HL-60 (cell line): ENCODE data around the gene ATF6.

ENCODE experiments used
- POLR2AphosphoS5 ChIP-seq: IDR thresholded peaks from 2 replicates; pipeline ENCODE4 v1.6.1; 2012; ENCODE audit warnings: low read depth
- TF ChIP-seq, protein P1 (sequence below): IDR thresholded peaks from one replicate; pipeline ENCODE4 v1.5.1; 2011; ENCODE audit warnings: low read length, control low read depth, inconsistent platforms; ENCODE audit not compliant: insufficient read depth

DNA sequence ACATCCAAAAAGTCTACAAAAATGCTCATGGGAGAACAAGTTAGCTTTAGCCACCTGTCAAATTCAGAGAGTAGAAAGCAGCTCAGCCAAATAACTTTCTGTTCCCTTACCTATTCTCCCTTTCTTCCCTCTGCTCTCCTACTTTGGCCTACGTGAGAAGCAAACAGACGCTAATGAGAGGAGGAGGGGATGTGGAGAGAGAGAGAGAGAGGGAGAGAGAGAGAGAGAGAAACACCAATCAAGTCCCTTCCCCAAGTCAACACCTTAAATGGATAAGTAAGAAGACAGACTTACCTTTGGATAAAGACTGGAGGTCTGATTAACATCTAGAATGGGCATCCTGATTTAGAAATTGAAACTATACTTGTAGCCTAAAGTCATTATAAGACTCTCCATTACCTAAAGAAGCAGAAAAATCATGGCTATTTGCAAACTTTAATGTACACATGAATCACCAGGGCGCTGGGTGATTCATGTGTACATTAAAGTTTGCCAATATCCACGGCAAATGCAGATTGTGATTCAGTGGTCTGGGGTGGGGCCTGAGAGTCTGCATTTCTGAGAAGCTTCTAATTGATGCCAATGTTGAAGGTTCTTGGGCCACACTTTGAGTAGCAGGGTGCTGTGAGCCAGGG lies 29.7 kb upstream of the ATF6 start:
- no peak for TF ChIP-seq POLR2AphosphoS5
- TF ChIP-seq, protein P1, sequence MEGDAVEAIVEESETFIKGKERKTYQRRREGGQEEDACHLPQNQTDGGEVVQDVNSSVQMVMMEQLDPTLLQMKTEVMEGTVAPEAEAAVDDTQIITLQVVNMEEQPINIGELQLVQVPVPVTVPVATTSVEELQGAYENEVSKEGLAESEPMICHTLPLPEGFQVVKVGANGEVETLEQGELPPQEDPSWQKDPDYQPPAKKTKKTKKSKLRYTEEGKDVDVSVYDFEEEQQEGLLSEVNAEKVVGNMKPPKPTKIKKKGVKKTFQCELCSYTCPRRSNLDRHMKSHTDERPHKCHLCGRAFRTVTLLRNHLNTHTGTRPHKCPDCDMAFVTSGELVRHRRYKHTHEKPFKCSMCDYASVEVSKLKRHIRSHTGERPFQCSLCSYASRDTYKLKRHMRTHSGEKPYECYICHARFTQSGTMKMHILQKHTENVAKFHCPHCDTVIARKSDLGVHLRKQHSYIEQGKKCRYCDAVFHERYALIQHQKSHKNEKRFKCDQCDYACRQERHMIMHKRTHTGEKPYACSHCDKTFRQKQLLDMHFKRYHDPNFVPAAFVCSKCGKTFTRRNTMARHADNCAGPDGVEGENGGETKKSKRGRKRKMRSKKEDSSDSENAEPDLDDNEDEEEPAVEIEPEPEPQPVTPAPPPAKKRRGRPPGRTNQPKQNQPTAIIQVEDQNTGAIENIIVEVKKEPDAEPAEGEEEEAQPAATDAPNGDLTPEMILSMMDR: no peak
